ENCODE data around the gene CDH4. TPM values are rescaled to one million over a fixed set of nuclear protein-coding genes. Genes with fewer than 3 reads are reported as not detected.

The CDH4 gene
- total RNA-seq, 4 donors from 2014 or later, result 0.13 to 0.38 (median 0.21) TPM; not detected in 1

GRCh38 chr20:61803915-61804751 lies 552.1 kb downstream of the CDH4 start:
- Histone ChIP-seq H3K4me3 (peak overlapping the region in 1 of 4 donors; percentile 40), H3K27me3 (peaks cover 0 to 83% (median 0%) of the 10 kb centered on the region in 4 donors), H3K27ac (peak overlapping the region in 2 of 4 donors; percentile 25 to 38), H3K9me3 (no peaks in the 10 kb centered on the region), H3K36me3 (no peaks in the 10 kb centered on the region), H3K4me1 (peaks cover 0 to 20% (median 5%) of the 10 kb centered on the region in 3 donors)
- intact Hi-C loops (cut with DNase I), result no loop called here
- WGBS, 2 donors, result 26% methylated on average over 5 to 13 of the region's 27 CpGs
- no peak for DNase-seq
- TF ChIP-seq POLR2A (IDR thresholded peaks at IDR 0.05) (no peak), CTCF (IDR thresholded peaks at IDR 0.05) (no peak)

GRCh38 chr20:61804752-61805295 lies 552.8 kb downstream of the CDH4 start:
- no peak for TF ChIP-seq CTCF (IDR thresholded peaks at IDR 0.05)
- WGBS, 2 donors, result 68 to 81% methylated on average over 7 to 13 of the region's 13 CpGs
- H3K27me3 ChIP-seq, result peaks cover 0 to 82% (median 0%) of the 10 kb centered on the region in 4 donors

GRCh38 chr20:61805365-61805764 lies 553.3 kb downstream of the CDH4 start:
- TF ChIP-seq CTCF (IDR thresholded peaks at IDR 0.05) (no peak), POLR2A (IDR thresholded peaks at IDR 0.05) (no peak)
- Histone ChIP-seq H3K4me1 (peaks cover 0 to 20% (median 5%) of the 10 kb centered on the region in 3 donors), H3K36me3 (no peaks in the 10 kb centered on the region), H3K27me3 (peaks cover 0 to 76% (median 0%) of the 10 kb centered on the region in 4 donors), H3K4me3 (no peak overlapping the region), H3K27ac (no peak overlapping the region), H3K9me3 (no peaks in the 10 kb centered on the region)
- intact Hi-C loops (cut with DNase I), result no loop called here
- DNase-seq, result no peak
- WGBS, 2 donors, result 90 to 100% methylated on average over 2 to 5 of the region's 12 CpGs

More at GRCh38 chr20:61804752-61805295, 552.8 kb downstream of the CDH4 start:
- DNase-seq, result no peak
- intact Hi-C loops (cut with DNase I), result no loop called here
- H3K4me3 ChIP-seq, result no peak overlapping the region
- H3K9me3 ChIP-seq, result no peaks in the 10 kb centered on the region
- no peaks in the 10 kb centered on the region for H3K36me3 ChIP-seq
- peaks cover 0 to 20% (median 5%) of the 10 kb centered on the region in 3 donors for H3K4me1 ChIP-seq
- no peak overlapping the region for H3K27ac ChIP-seq

GRCh38 chr20:61805781-61806180 lies 553.7 kb downstream of the CDH4 start:
- Histone ChIP-seq H3K36me3 (no peaks in the 10 kb centered on the region), H3K4me3 (no peak overlapping the region), H3K27ac (no peak overlapping the region), H3K9me3 (no peaks in the 10 kb centered on the region), H3K4me1 (peaks cover 0 to 20% (median 5%) of the 10 kb centered on the region in 3 donors), H3K27me3 (peaks cover 0 to 72% (median 0%) of the 10 kb centered on the region in 4 donors)
- no peak for DNase-seq
- 89 to 100% methylated on average over 4 to 8 of the region's 8 CpGs for WGBS, 2 donors
- intact Hi-C loops (cut with DNase I), result no loop called here
- no peak for TF ChIP-seq POLR2A (IDR thresholded peaks at IDR 0.05)
- no peak for TF ChIP-seq CTCF (IDR thresholded peaks at IDR 0.05)

- Histone ChIP-seq H3K27ac (no peak overlapping the region), H3K9me3 (no peaks in the 10 kb centered on the region), H3K36me3 (no peaks in the 10 kb centered on the region), H3K27me3 (peaks cover 0 to 67% (median 0%) of the 10 kb centered on the region in 4 donors), H3K4me1 (peaks cover 0 to 20% (median 5%) of the 10 kb centered on the region in 3 donors), H3K4me3 (no peak overlapping the region)
- DNase-seq, result no peak
- WGBS, 2 donors, result 100% methylated on average over 3 of the region's 16 CpGs
- TF ChIP-seq CTCF (IDR thresholded peaks at IDR 0.05) (no peak), POLR2A (IDR thresholded peaks at IDR 0.05) (no peak)
- intact Hi-C loops (cut with DNase I), result no loop called here
Measured at GRCh38 chr20:61806314-61806713, 554.3 kb downstream of the CDH4 start.
